ENCODE data around the gene RAP1A.
"Not testable (repeated sequence)": the region's sequence is repeated elsewhere in the genome, so short reads cannot be mapped to it uniquely, and the experiment has no call there.

RAP1A gene

DNA sequence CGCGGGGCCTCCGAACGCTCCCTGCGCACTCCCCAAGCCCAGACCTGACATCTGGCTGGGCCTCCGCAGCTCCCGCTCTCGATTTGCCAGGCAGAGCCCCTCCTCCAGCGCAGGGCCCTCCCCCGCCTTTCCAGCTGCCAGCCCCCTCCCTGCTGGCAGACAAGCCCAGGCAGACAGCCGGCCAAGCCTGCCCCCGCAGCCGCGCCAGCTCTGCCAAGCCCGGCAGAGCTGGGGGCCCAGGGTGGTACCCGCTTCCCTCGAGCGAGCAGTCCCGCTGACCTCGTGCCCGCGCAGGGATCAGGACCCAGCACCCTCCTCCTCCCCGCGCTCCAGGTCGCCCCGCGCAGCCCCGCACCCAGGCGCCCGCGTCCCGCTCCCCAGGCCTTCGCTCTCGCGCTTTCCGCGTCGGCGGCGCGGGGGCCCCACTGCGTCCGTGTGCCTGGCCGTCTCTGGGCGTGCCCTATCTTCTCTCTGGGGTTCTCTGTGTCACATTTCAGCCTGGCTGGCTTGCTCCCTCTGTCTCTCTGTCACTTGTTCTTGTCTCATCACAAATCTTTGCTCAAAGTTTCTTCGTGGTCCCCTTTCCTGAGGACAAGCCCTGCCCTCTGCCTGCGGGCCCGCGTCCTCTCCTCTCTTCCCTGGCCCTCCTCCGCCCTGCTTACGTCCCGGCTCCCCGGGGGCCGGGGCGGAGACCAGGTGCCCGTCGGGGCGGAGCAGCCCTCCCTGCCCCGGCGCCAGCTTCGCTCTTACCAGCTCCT lies 119.0 kb downstream of the RAP1A start:
- no peaks in the 10 kb centered on the region for H3K36me3 ChIP-seq (ENCODE audit: control insufficient read depth, low read length)
- H3K27me3 ChIP-seq (ENCODE audit: control insufficient read depth, low read length): peaks cover 23% of the 10 kb centered on the region
- no peaks in the 10 kb centered on the region for H3K79me2 ChIP-seq (ENCODE audit: control insufficient read depth, low read length)
- H3K4me1 ChIP-seq (ENCODE audit: control insufficient read depth, low read length): peaks cover 33% of the 10 kb centered on the region
- TF ChIP-seq, protein P1, sequence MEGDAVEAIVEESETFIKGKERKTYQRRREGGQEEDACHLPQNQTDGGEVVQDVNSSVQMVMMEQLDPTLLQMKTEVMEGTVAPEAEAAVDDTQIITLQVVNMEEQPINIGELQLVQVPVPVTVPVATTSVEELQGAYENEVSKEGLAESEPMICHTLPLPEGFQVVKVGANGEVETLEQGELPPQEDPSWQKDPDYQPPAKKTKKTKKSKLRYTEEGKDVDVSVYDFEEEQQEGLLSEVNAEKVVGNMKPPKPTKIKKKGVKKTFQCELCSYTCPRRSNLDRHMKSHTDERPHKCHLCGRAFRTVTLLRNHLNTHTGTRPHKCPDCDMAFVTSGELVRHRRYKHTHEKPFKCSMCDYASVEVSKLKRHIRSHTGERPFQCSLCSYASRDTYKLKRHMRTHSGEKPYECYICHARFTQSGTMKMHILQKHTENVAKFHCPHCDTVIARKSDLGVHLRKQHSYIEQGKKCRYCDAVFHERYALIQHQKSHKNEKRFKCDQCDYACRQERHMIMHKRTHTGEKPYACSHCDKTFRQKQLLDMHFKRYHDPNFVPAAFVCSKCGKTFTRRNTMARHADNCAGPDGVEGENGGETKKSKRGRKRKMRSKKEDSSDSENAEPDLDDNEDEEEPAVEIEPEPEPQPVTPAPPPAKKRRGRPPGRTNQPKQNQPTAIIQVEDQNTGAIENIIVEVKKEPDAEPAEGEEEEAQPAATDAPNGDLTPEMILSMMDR (IDR thresholded peaks at IDR 0.05; ENCODE audit: low read depth, low read length, poor library complexity, severe bottlenecking): no peak
- no peak for TF ChIP-seq EZH2phosphoT487 (IDR thresholded peaks at IDR 0.05; ENCODE audit: borderline replicate concordance, low read length)
- peak overlapping the region; percentile 1; the same call in 1 of the 2 replicates for H3K27ac ChIP-seq (ENCODE audit: low read depth, low read length)
- no peaks in the 10 kb centered on the region for H3K9me3 ChIP-seq (ENCODE audit: control insufficient read depth, insufficient read depth, low read length)
- peaks cover 3% of the 10 kb centered on the region; the same call in 1 of the 2 replicates for H3F3A ChIP-seq (ENCODE audit: control insufficient read depth, insufficient read depth)
- H3K9me2 ChIP-seq (replicated peaks; ENCODE audit: control insufficient read depth, low read length): no peaks in the 10 kb centered on the region
- peak overlapping the region; percentile 94 for H3K4me2 ChIP-seq (ENCODE audit: low read length)
- H3K4me3 ChIP-seq (ENCODE audit: low read length): peak overlapping the region; percentile 78
- H4K20me1 ChIP-seq (ENCODE audit: control insufficient read depth, insufficient read depth, low read depth, low read length): no peaks in the 10 kb centered on the region

DNA sequence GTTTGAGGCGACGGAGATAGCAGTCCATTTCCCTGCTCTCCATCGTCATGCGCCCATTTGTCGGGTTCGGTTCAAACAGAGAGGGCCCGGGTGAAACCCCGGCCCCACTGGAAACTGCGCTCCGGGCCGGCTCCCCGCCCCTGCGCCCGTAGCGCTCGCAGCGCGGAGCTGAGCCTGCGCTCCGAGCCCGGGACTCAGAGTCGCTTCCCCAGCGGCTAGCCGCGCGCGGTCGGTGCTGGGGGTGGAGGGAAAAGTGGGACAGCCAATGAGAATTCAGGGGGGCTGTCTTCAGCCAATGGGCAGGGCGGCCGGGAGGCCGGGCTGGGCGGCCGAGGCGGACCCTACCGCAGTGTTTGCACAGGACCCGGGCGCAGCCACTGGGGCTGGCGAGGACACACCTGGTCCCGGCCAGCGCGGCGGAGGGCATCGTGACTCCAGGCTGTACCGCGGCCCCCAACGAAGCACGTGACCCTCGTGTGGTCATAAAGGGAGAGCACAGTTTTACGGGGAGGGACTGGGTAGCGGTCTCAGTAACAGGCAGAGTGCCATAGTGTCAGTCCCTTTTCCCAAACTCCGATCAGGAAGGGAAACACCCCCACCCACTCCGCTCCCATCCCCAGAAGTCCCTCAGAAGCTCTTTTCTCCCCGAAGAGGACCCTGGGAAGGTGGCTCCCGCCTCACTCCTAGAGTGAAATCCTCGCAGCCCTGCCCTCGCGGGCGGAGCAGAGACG lies 119.8 kb downstream of the RAP1A start, which contains the start of gene INKA2:
Gene INKA2, minus strand, starts transcription at position 202 of the 731 bp plus-strand sequence. Its CDS starts 153 bp downstream, at position 49.
- Histone ChIP-seq H3K4me3 (ENCODE audit: low read length) (peak within 1 kb of the TSS; percentile 78), H3K36me3 (ENCODE audit: control insufficient read depth, low read length) (no peaks in the 10 kb centered on the region), H3F3A (ENCODE audit: control insufficient read depth, insufficient read depth) (peaks cover 3% of the 10 kb centered on the region; the same call in 1 of the 2 replicates), H3K4me2 (ENCODE audit: low read length) (peak within 1 kb of the TSS; percentile 94), H3K4me1 (ENCODE audit: control insufficient read depth, low read length) (peaks cover 31% of the 10 kb centered on the region), H4K20me1 (ENCODE audit: control insufficient read depth, insufficient read depth, low read depth, low read length) (no peaks in the 10 kb centered on the region), H3K9me3 (ENCODE audit: control insufficient read depth, insufficient read depth, low read length) (no peaks in the 10 kb centered on the region), H3K9me2 (replicated peaks; ENCODE audit: control insufficient read depth, low read length) (no peaks in the 10 kb centered on the region), H3K27ac (ENCODE audit: low read depth, low read length) (peak within 1 kb of the TSS; percentile 1; the same call in 1 of the 2 replicates), H3K27me3 (ENCODE audit: control insufficient read depth, low read length) (peaks cover 26% of the 10 kb centered on the region), H3K79me2 (ENCODE audit: control insufficient read depth, low read length) (no peaks in the 10 kb centered on the region)
- TF ChIP-seq EZH2phosphoT487 (IDR thresholded peaks at IDR 0.05; ENCODE audit: borderline replicate concordance, low read length): no peak
- TF ChIP-seq, protein P1 (IDR thresholded peaks at IDR 0.05; ENCODE audit: low read depth, low read length, poor library complexity, severe bottlenecking): peak; percentile 24

DNA sequence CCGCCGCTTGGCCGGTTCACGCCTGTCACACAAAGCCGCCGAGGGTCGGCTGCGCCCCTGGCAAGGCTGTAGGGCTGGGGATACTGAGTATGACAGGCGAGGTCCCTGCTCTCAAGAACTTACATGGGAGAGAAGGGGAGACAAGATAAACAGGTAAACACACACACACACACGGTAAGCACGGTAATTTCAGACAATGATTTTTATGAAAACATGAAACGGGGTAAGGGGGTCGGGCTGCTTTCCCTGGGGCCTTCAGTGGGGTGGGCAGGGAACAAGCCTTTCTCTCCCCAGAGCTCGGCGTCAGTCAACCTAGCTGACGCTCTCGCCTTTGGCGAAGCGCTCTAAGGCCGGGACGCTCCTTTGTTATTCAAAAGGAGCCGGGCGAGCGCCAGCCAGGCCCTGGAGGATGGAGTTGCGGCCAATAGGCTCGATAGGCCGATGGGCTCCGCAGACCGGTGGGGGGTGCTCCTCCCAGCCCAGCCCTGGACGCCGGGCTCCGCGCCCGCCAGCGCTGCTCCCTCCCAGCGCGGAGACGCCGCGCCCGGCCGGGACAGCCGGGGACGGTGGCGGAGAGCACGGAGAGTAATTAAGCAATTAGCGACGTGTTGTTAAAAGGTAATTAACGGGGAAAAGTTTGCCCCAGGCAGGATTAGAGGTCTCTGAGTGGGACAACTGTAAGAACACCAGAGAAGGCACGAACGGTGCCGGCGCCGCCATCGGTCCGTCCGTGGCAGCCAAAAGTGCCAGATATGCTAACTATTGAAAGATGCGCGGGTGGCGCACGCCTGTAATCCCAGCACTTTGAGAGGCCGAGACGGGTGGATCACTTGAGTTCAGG lies 120.6 kb downstream of the RAP1A start:
- peak overlapping the region; percentile 94 for H3K4me2 ChIP-seq (ENCODE audit: low read length)
- H3K9me2 ChIP-seq (replicated peaks; ENCODE audit: control insufficient read depth, low read length): no peaks in the 10 kb centered on the region
- H3K4me1 ChIP-seq (ENCODE audit: control insufficient read depth, low read length): peaks cover 31% of the 10 kb centered on the region
- peaks cover 3% of the 10 kb centered on the region; the same call in 1 of the 2 replicates for H3F3A ChIP-seq (ENCODE audit: control insufficient read depth, insufficient read depth)
- peak overlapping the region; percentile 78 for H3K4me3 ChIP-seq (ENCODE audit: low read length)
- no peaks in the 10 kb centered on the region for H4K20me1 ChIP-seq (ENCODE audit: control insufficient read depth, insufficient read depth, low read depth, low read length)
- TF ChIP-seq EZH2phosphoT487 (IDR thresholded peaks at IDR 0.05; ENCODE audit: borderline replicate concordance, low read length): peak; percentile 71; the same call in 1 of the 2 replicates
- TF ChIP-seq, protein P1 (IDR thresholded peaks at IDR 0.05; ENCODE audit: low read depth, low read length, poor library complexity, severe bottlenecking): peak; percentile 8
- peaks cover 26% of the 10 kb centered on the region for H3K27me3 ChIP-seq (ENCODE audit: control insufficient read depth, low read length)
- no peaks in the 10 kb centered on the region for H3K9me3 ChIP-seq (ENCODE audit: control insufficient read depth, insufficient read depth, low read length)
- no peaks in the 10 kb centered on the region for H3K36me3 ChIP-seq (ENCODE audit: control insufficient read depth, low read length)
- H3K27ac ChIP-seq (ENCODE audit: low read depth, low read length): no peak overlapping the region
- no peaks in the 10 kb centered on the region for H3K79me2 ChIP-seq (ENCODE audit: control insufficient read depth, low read length)

DNA sequence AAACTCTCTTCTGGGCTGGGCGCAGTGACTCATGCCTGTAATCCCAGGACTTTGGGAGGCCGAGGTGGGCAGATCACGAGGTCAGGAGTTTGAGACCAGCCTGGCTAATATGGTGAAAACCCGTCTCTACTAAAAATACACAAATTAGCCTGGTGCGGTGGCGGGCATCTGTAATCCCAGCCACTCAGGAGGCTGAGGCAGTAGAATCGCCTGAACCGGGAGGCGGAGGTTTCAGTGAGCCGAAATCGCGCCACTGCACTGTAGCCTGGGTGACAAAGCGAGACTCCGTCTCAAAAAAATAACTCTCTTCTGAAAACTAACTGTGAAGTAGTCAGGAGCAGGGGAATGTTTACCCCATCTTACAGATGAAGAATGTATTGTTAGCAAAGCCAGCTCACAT lies 122.7 kb downstream of the RAP1A start:
- H3K36me3 ChIP-seq (ENCODE audit: control insufficient read depth, low read length); H3K79me2 ChIP-seq (ENCODE audit: control insufficient read depth, low read length); H3K27ac ChIP-seq (ENCODE audit: low read depth, low read length); H4K20me1 ChIP-seq (ENCODE audit: control insufficient read depth, insufficient read depth, low read depth, low read length); H3F3A ChIP-seq (ENCODE audit: control insufficient read depth, insufficient read depth); H3K4me2 ChIP-seq (ENCODE audit: low read length); H3K4me3 ChIP-seq (ENCODE audit: low read length); H3K9me2 ChIP-seq (replicated peaks; ENCODE audit: control insufficient read depth, low read length); H3K9me3 ChIP-seq (ENCODE audit: control insufficient read depth, insufficient read depth, low read length): not testable (repeated sequence)
- peaks cover 26% of the 10 kb centered on the region for H3K27me3 ChIP-seq (ENCODE audit: control insufficient read depth, low read length)
- peaks cover 34% of the 10 kb centered on the region for H3K4me1 ChIP-seq (ENCODE audit: control insufficient read depth, low read length)

Measured in DOHH2 (cell line).